Suprapubic skin (tissue), 4 donors: ENCODE data around the gene NUDT3. TPM values are rescaled to one million over a fixed set of nuclear protein-coding genes. Genes with fewer than 3 reads are reported as not detected.

Experiments used
- DNase-seq, 2 donors: peaks; one replicate each; pipeline ENCODE4 v3.0.0-alpha.2; 2019; ENCODE audit warnings: low spot score in 2 of 2
- H3K27ac ChIP-seq: fragments of 200-600 bp; sonication (generic); one replicate; pipeline ENCODE4 v1.5.1; 2019
- H3K27me3 ChIP-seq: fragments of 200-600 bp; sonication (generic); one replicate; pipeline ENCODE4 v1.5.1; 2019
- H3K36me3 ChIP-seq: fragments of 200-600 bp; sonication (generic); one replicate; pipeline ENCODE4 v1.5.1; 2019
- H3K4me1 ChIP-seq: fragments of 200-600 bp; sonication (generic); one replicate; pipeline ENCODE4 v1.5.1; 2019
- H3K4me3 ChIP-seq: fragments of 200-600 bp; sonication (generic); one replicate; pipeline ENCODE4 v1.5.1; 2019; ENCODE audit warnings: mild to moderate bottlenecking
- H3K9me3 ChIP-seq: fragments of 200-600 bp; sonication (generic); one replicate; pipeline ENCODE4 v1.5.1; 2019
- EP300 ChIP-seq: sonication (generic); formaldehyde crosslinking; IDR thresholded peaks from one replicate; pipeline ENCODE4 v1.6.1; 2017; ENCODE audit warnings: antibody characterized with exemption
- POLR2A ChIP-seq, 2 donors: fragments of 450-650 bp; IDR thresholded peaks; one replicate each; pipeline ENCODE4 v1.6.1; 2017; ENCODE audit warnings: antibody characterized with exemption in 2 of 2, mild to moderate bottlenecking in 2 of 2, moderate library complexity in 2 of 2
- POLR2AphosphoS5 ChIP-seq, 3 donors: sonication (generic); formaldehyde crosslinking; IDR thresholded peaks; one replicate each; pipeline ENCODE4 v1.6.1; 2017; ENCODE audit warnings: antibody characterized with exemption in 3 of 3
- WGBS: methylation state at CpG from one replicate; pipeline ENCODE4 v1.1.5; 2018; 5-methylcytosine and 5-hydroxymethylcytosine counted together
- total RNA-seq, 4 donors: library from RNA; depleted of rRNA; stranded (reverse); fragments of >200 nt; gene quantifications; one replicate each; pipeline ENCODE4 v1.1.0, GENCODE V29; 2016
- TF ChIP-seq, protein P1 (sequence below), 2 donors: fragments of 200-600 bp in 1 of 2; fragments of 450-650 bp in 1 of 2; sonication (generic) in 1 of 2; IDR thresholded peaks; one replicate each; pipeline ENCODE4 v1.5.1; 2016 to 2019; ENCODE audit warnings: antibody characterized with exemption in 2 of 2, mild to moderate bottlenecking in 1 of 2, moderate library complexity in 1 of 2

The NUDT3 gene
- total RNA-seq, 4 donors from 2014 or later, result 23.2 to 34.6 (median 28.0) TPM

DNA sequence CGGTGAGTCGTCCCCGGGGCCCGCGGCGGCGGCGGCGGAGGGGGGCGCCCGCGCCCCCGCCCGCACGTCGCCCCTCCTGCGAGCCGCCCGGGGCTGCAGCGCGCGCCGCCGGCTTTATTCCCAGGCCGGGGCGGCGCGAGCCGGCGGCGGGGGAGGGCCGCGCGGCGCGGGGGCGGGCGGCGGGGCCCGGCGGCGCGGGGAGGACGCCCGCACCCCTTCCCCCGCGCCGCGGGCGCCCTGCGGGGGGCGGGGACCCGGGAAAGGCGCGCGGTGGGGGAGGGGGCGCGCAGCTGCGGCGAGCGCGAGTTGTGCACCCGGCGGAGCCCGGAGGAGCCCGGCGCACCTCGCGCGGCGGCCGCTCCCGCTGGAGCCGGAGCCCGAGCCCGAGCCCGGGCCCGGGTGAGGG is 155.2 kb downstream of the NUDT3 start:
- H3K4me3 ChIP-seq, result peak overlapping the region; percentile 83
- TF ChIP-seq EP300, result no peak
- no peak for TF ChIP-seq POLR2A (IDR thresholded peaks at IDR 0.05)
- WGBS, result no CpG with 5 or more reads among the region's 78 CpGs
- peak overlapping the region; percentile 96 for H3K27ac ChIP-seq
- H3K9me3 ChIP-seq, result no peaks in the 10 kb centered on the region
- H3K4me1 ChIP-seq, result peaks cover 38% of the 10 kb centered on the region
- H3K36me3 ChIP-seq, result peaks cover 20% of the 10 kb centered on the region
- no peak for DNase-seq
- no peaks in the 10 kb centered on the region for H3K27me3 ChIP-seq

DNA sequence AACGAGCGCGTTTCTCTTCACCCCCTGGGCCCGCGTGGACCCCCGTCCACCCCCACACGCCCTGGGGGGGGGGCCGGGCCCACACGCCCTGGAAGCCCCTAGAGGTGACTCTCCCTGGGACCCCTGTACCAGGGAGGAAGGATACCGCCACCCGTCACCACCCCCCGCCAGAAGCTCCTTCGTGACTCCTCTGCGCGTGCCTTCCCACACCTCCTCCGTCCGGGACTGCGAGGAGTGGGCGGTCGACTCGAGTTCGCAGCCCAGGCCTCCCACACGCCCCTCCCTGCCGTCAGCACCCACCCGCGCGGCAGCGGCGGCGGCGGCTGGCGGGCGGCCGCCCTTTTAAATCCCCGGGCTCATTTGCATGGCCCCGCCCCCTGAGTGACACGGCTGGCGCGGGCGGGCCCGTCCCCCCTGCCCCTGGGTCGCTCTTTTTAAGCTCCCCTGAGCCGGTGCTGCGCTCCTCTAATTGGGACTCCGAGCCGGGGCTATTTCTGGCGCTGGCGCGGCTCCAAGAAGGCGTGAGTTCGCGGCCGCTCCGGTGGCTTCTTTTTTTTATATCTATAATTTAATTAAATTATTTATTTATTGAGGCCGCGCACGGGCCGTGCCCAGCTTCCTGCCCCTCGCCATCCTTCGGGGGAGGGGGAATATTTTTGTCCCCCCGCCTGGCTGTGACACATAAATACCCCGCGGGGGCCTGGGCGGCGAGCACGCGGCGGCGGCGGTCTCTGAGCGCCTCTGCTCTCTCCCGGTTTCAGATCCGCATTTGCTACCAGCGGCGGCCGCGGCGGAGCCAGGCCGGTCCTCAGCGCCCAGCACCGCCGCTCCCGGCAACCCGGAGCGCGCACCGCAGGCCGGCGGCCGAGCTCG is 155.8 kb downstream of the NUDT3 start, which contains the start of gene HMGA1:
TSS of gene HMGA1 (plus strand) at position 431 of the 873 bp plus-strand sequence. CDS start 3,908 bp downstream, outside the sequence.
- no peaks in the 10 kb centered on the region for H3K9me3 ChIP-seq
- H3K36me3 ChIP-seq, result peaks cover 14% of the 10 kb centered on the region
- peak; percentile 93 for DNase-seq
- no peaks in the 10 kb centered on the region for H3K27me3 ChIP-seq
- peaks cover 38% of the 10 kb centered on the region for H3K4me1 ChIP-seq
- WGBS, result under 1% methylated on average over 50 of the region's 91 CpGs
- peak; percentile 76 to 93 for TF ChIP-seq POLR2A (IDR thresholded peaks at IDR 0.05)
- TF ChIP-seq, protein P1, sequence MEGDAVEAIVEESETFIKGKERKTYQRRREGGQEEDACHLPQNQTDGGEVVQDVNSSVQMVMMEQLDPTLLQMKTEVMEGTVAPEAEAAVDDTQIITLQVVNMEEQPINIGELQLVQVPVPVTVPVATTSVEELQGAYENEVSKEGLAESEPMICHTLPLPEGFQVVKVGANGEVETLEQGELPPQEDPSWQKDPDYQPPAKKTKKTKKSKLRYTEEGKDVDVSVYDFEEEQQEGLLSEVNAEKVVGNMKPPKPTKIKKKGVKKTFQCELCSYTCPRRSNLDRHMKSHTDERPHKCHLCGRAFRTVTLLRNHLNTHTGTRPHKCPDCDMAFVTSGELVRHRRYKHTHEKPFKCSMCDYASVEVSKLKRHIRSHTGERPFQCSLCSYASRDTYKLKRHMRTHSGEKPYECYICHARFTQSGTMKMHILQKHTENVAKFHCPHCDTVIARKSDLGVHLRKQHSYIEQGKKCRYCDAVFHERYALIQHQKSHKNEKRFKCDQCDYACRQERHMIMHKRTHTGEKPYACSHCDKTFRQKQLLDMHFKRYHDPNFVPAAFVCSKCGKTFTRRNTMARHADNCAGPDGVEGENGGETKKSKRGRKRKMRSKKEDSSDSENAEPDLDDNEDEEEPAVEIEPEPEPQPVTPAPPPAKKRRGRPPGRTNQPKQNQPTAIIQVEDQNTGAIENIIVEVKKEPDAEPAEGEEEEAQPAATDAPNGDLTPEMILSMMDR (IDR thresholded peaks at IDR 0.05), result no peak
- H3K4me3 ChIP-seq, result peak within 1 kb of the TSS; percentile 83
- H3K27ac ChIP-seq, result peak within 1 kb of the TSS; percentile 96

DNA sequence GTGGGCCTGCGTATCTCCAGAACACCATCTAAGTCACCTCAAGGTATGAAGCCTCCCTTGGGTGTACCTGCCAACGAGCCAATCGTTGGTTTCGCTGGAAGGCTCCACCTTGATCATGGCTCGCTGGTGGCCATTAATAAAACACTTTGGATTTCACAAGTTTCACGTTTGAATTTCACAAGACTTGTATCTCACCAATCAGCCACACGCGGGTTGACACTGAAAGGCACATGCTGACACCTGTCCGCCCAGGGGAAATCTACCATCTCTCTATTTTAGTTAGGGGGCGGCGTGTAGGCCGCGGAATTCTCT is 156.4 kb downstream of the NUDT3 start:
- DNase-seq, result peak in 1 of 2 donors; percentile 72
- Histone ChIP-seq H3K36me3 (peaks cover 8% of the 10 kb centered on the region), H3K27me3 (no peaks in the 10 kb centered on the region), H3K27ac (peak overlapping the region; percentile 96), H3K4me3 (peak overlapping the region; percentile 83), H3K9me3 (no peaks in the 10 kb centered on the region), H3K4me1 (peaks cover 40% of the 10 kb centered on the region)
- WGBS, result 13% methylated on average over 13 of the region's 13 CpGs
- TF ChIP-seq POLR2A (IDR thresholded peaks at IDR 0.05) (no peak), POLR2AphosphoS5 (IDR thresholded peaks at IDR 0.05) (peak in 1 of 3 donors; percentile 42)
- TF ChIP-seq, protein P1 (IDR thresholded peaks at IDR 0.05), result no peak

DNA sequence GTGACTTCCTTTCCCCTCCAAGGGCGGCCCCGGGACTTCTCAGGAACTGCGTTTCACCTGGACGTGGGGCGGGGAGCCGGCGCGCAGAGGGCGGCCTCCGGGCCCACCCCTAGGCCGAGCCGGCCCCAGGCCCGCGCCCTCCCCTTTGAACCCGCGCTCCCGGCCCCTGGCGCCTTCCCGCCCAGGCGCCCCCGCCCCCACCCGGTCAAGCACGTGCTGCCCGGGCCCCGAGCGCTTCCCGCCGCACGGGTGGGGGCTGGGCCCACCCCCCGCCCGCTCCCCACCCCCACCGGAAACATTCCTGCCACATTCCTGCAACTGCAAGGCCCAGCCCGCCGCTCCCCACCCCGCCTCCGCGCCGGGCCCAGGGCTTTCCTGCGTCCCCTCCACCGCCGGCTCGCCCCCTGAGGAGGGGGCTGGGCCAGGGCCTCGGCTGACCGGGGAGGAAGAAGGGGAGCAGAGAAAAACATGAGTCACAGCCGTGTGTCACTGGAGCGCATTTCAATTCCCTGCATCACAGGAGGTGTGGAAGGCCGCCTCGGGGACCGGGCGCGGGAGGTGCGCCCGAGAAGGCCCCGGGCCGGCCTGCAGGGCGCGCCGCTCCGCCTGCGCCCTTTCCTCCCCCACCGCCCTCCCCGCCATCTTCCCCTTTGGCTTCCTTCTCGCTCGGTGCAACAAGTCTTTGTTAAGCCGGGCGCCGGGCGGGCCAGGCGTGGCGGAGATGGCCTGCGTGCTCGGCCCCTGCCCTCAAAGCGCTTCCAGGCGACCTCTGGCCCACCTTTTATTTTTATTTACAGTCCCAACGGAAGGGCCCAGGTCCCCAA is 156.9 kb downstream of the NUDT3 start:
- Histone ChIP-seq H3K36me3 (peaks cover 2% of the 10 kb centered on the region), H3K27ac (peak overlapping the region; percentile 96), H3K9me3 (no peaks in the 10 kb centered on the region), H3K27me3 (no peaks in the 10 kb centered on the region), H3K4me1 (peaks cover 46% of the 10 kb centered on the region), H3K4me3 (peak overlapping the region; percentile 83)
- 16% methylated on average over 33 of the region's 75 CpGs for WGBS
- TF ChIP-seq, protein P1 (IDR thresholded peaks at IDR 0.05), result no peak
- TF ChIP-seq POLR2A (IDR thresholded peaks at IDR 0.05), result peak in 1 of 2 donors; percentile 34
- DNase-seq, result peak in 1 of 2 donors; percentile 81

DNA sequence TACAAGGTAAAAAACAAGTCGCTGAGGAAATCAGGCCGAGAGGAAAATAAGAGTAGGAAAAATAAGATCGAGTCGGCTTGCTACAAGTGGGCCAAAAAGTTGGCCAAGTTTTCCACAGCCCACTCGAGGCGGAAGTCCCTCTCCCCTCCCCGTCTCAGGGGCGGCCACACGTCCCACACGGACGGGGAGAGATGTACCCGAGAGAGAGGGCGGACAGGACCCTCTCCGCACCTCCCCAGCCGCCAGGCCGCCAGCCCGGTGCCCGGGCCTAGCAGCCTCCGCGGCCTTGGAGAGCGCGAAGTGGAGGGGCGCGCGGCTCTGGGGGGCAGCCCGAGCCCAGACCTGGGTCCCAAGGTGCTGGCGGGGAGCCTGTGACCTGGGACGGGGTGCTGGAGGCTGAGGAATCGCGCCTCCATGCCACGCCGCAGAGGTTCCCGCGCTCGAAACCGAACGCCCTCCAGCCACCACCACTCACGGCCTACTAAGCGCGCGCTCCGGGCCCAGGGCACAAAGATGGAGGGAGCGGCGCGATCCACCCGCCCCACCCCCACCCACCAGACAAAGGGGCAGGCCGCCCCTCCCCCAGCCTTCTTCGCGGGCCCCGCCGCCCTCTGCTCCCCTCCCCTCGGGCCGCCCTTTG is 157.7 kb downstream of the NUDT3 start:
- TF ChIP-seq POLR2A (IDR thresholded peaks at IDR 0.05), result no peak
- TF ChIP-seq, protein P1 (IDR thresholded peaks at IDR 0.05), result no peak
- TF ChIP-seq EP300, result no peak
- no peak for TF ChIP-seq POLR2AphosphoS5 (IDR thresholded peaks at IDR 0.05)
- no peaks in the 10 kb centered on the region for H3K9me3 ChIP-seq
- H3K27ac ChIP-seq, result peak overlapping the region; percentile 96
- peak overlapping the region; percentile 83 for H3K4me3 ChIP-seq
- no peaks in the 10 kb centered on the region for H3K36me3 ChIP-seq
- H3K4me1 ChIP-seq, result peaks cover 46% of the 10 kb centered on the region
- peak in 1 of 2 donors; percentile 68 for DNase-seq
- H3K27me3 ChIP-seq, result no peaks in the 10 kb centered on the region
- WGBS, result 74% methylated on average over 36 of the region's 53 CpGs
